Neural cell (in vitro differentiated cells): ENCODE results near the gene HIVEP3. TPM values are rescaled to one million over a fixed set of nuclear protein-coding genes. Genes with fewer than 3 reads are reported as not detected.

Experiments used
- H2AFZ ChIP-seq: fragments of 200-600, 300-800 bp; sonication (generic), shearing (Covaris generic); 2 replicates; pipeline ENCODE4 v1.6.0; 2014; ENCODE audit warnings: low read depth, mild to moderate bottlenecking, antibody characterized with exemption, low read length, moderate library complexity
- H3F3A ChIP-seq: fragments of 200-600 bp; shearing (Covaris generic); 2 replicates; pipeline ENCODE4 v1.6.1; 2016; ENCODE audit warnings: mild to moderate bottlenecking, moderate library complexity, mixed read lengths, antibody characterized with exemption, low read length; ENCODE audit not compliant: insufficient read depth, poor library complexity, severe bottlenecking
- H3K27ac ChIP-seq: fragments of 200-600, 300-800 bp; sonication (generic), shearing (Covaris generic); 2 replicates; pipeline ENCODE4 v1.5.1; 2014; ENCODE audit warnings: mild to moderate bottlenecking, low read length, moderate library complexity
- H3K27me3 ChIP-seq: fragments of 300-800, 200-600 bp; sonication (generic), shearing (Covaris generic); 2 replicates; pipeline ENCODE4 v1.6.0; 2014; ENCODE audit warnings: mild to moderate bottlenecking, low read depth, low read length, moderate library complexity; ENCODE audit not compliant: insufficient read depth
- H3K36me3 ChIP-seq: fragments of 300-800, 200-600 bp; sonication (generic), shearing (Covaris generic); 2 replicates; pipeline ENCODE4 v1.5.1; 2014; ENCODE audit warnings: mild to moderate bottlenecking, antibody characterized with exemption, low read length, moderate library complexity; ENCODE audit not compliant: insufficient read depth
- H3K4me2 ChIP-seq: fragments of 300-800, 200-600 bp; sonication (generic), shearing (Covaris generic); 2 replicates; pipeline ENCODE4 v1.6.0; 2014; ENCODE audit warnings: mild to moderate bottlenecking, low read length
- H3K4me3 ChIP-seq: fragments of 300-800, 200-600 bp; sonication (generic), shearing (Covaris generic); 2 replicates; pipeline ENCODE4 v1.5.1; 2014; ENCODE audit warnings: mild to moderate bottlenecking, low read length, moderate library complexity
- H3K79me2 ChIP-seq: fragments of 200-600 bp; shearing (Covaris generic); replicated peaks from 2 replicates; pipeline ENCODE4 v1.6.0; 2014; ENCODE audit warnings: mild to moderate bottlenecking, low read length, moderate library complexity; ENCODE audit not compliant: insufficient read depth
- H3K9ac ChIP-seq: fragments of 300-800, 200-600 bp; sonication (generic), shearing (Covaris generic); 2 replicates; pipeline ENCODE4 v1.6.1; 2016; ENCODE audit warnings: mild to moderate bottlenecking, low read length, mixed read lengths
- H3K9me2 ChIP-seq: fragments of 200-600 bp; shearing (Covaris generic); 2 replicates; pipeline ENCODE4 v1.6.1; 2016; ENCODE audit warnings: mild to moderate bottlenecking, low read length, mixed read lengths; ENCODE audit not compliant: insufficient read depth
- H3K9me3 ChIP-seq: fragments of 200-600, 300-800 bp; sonication (generic), shearing (Covaris generic); 2 replicates; pipeline ENCODE4 v1.6.1; 2016; ENCODE audit warnings: mild to moderate bottlenecking, mixed run types, low read length, moderate library complexity, mixed read lengths
- H4K20me1 ChIP-seq: fragments of 200-600 bp; shearing (Covaris generic); 2 replicates; pipeline ENCODE4 v1.6.1; 2016; ENCODE audit warnings: mild to moderate bottlenecking, mixed run types; ENCODE audit not compliant: insufficient read depth
- CTCF ChIP-seq: fragments of 450-650 bp; IDR thresholded peaks from 2 replicates; pipeline ENCODE4 v1.5.1; 2014; ENCODE audit warnings: antibody characterized with exemption, mild to moderate bottlenecking, moderate library complexity; ENCODE audit not compliant: poor library complexity, severe bottlenecking
- EP300 ChIP-seq: fragments of 450-650 bp; conservative IDR thresholded peaks from 2 replicates; pipeline ENCODE4 v1.6.1; 2014; ENCODE audit warnings: antibody characterized with exemption, mild to moderate bottlenecking, moderate library complexity; ENCODE audit not compliant: poor library complexity, severe bottlenecking
- EZH2 ChIP-seq: fragments of 200-600, 300-800 bp; shearing (Covaris generic), sonication (generic); IDR thresholded peaks from 2 replicates; pipeline ENCODE4 v1.6.1; 2014; ENCODE audit warnings: antibody characterized with exemption, low read length, borderline replicate concordance, mild to moderate bottlenecking; ENCODE audit not compliant: insufficient read depth, poor library complexity, severe bottlenecking
- MXI1 ChIP-seq: fragments of 450-650 bp; conservative IDR thresholded peaks from 2 replicates; pipeline ENCODE4 v1.6.1; 2014; ENCODE audit warnings: antibody characterized with exemption, mild to moderate bottlenecking; ENCODE audit not compliant: poor library complexity, severe bottlenecking
- POLR2AphosphoS5 ChIP-seq: IDR thresholded peaks from 2 replicates; pipeline ENCODE4 v1.6.1; 2012
- RAD21 ChIP-seq: fragments of 450-650 bp; conservative IDR thresholded peaks from 2 replicates; pipeline ENCODE4 v1.6.1; 2014; ENCODE audit warnings: antibody characterized with exemption, mild to moderate bottlenecking, moderate library complexity
- REST ChIP-seq: IDR thresholded peaks from 2 replicates; pipeline ENCODE4 v1.6.1; 2012; ENCODE audit warnings: borderline replicate concordance
- SMC3 ChIP-seq: fragments of 450-650 bp; conservative IDR thresholded peaks from 2 replicates; pipeline ENCODE4 v1.6.1; 2014; ENCODE audit warnings: antibody characterized with exemption, mild to moderate bottlenecking, moderate library complexity; ENCODE audit not compliant: poor library complexity
- TAF1 ChIP-seq: IDR thresholded peaks from 2 replicates; pipeline ENCODE4 v1.6.1; 2012; ENCODE audit warnings: low read depth
- polyA minus RNA-seq: library from RNA; depleted of rRNA, polyadenylated mRNA; stranded (reverse); fragments of >200 nt; gene quantifications from 2 replicates; pipeline ENCODE4 v1.2.3, GENCODE V29; 2014
- polyA plus RNA-seq: library from polyadenylated mRNA; depleted of rRNA; stranded (reverse); fragments of >200 nt; gene quantifications from 2 replicates; pipeline ENCODE4 v1.2.3, GENCODE V29; 2014

The HIVEP3 gene
- polyA plus RNA-seq (1.9 and 2.6 TPM in 2 replicates), polyA minus RNA-seq (9.3 and 10.7 TPM in 2 replicates)

GRCh38 chr1:41918450-41919043 lies at the start of gene HIVEP3:
TSS of gene HIVEP3 (minus strand) at chr1:41918922.
- H2AFZ ChIP-seq = peak within 1 kb of the TSS; percentile 66
- H3K9me3 ChIP-seq = no peaks in the 10 kb centered on the region
- H3K27ac ChIP-seq = peak within 1 kb of the TSS; percentile 93
- H3K9me2 ChIP-seq = no peaks in the 10 kb centered on the region
- peaks cover 5% of the 10 kb centered on the region for H3F3A ChIP-seq
- no peaks in the 10 kb centered on the region for H3K36me3 ChIP-seq
- H3K9ac ChIP-seq = peak within 1 kb of the TSS; percentile 90
- H3K79me2 ChIP-seq = peaks cover 27% of the 10 kb centered on the region
- H3K4me2 ChIP-seq = peak within 1 kb of the TSS; percentile 79
- TF ChIP-seq REST = peak; percentile 72
- peak; percentile 65 for TF ChIP-seq TAF1
- TF ChIP-seq MXI1 = peak; percentile 73
- no peak for TF ChIP-seq EP300
- no peak for TF ChIP-seq EZH2
- TF ChIP-seq RAD21 = no peak
- peak; percentile 19 for TF ChIP-seq POLR2AphosphoS5
- peak; percentile 60 for TF ChIP-seq CTCF
- peak; percentile 18 for TF ChIP-seq SMC3
- no peaks in the 10 kb centered on the region for H3K27me3 ChIP-seq
- no peaks in the 10 kb centered on the region for H4K20me1 ChIP-seq
- H3K4me3 ChIP-seq = peak within 1 kb of the TSS; percentile 76

DNA sequence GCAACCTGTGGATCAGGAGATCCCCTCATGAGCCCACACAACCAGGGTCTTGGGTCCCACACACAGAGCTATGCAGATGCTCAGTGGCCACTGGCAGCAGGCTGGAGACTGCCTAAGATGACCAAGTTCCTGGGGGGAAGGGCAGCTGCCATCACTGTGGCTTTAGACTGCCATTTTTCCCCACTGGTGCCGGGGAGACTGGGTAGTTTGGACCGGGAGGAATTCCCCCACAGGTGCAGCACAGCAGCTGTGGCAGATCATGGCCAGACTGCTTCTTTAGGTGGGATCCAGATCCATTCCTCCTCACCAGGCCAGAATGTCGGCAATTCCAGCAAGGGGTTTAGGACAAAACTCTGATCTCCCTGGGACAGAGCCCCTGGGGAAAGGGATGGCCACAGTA lies 45.7 kb upstream of the HIVEP3 start:
- TF ChIP-seq MXI1 = no peak
- TF ChIP-seq TAF1 = no peak
- TF ChIP-seq CTCF = no peak
- TF ChIP-seq EZH2 = no peak
- no peak for TF ChIP-seq POLR2AphosphoS5
- Histone ChIP-seq H3K36me3 (no peaks in the 10 kb centered on the region), H4K20me1 (no peaks in the 10 kb centered on the region), H3K79me2 (no peaks in the 10 kb centered on the region), H3K9ac (no peak overlapping the region), H3K27ac (no peak overlapping the region), H3K4me2 (no peak overlapping the region), H3K9me3 (no peaks in the 10 kb centered on the region), H2AFZ (no peak overlapping the region), H3K4me3 (no peak overlapping the region), H3K27me3 (no peaks in the 10 kb centered on the region), H3F3A (no peaks in the 10 kb centered on the region), H3K9me2 (no peaks in the 10 kb centered on the region)
